ENCODE results near the gene TRNT1.

DNA sequence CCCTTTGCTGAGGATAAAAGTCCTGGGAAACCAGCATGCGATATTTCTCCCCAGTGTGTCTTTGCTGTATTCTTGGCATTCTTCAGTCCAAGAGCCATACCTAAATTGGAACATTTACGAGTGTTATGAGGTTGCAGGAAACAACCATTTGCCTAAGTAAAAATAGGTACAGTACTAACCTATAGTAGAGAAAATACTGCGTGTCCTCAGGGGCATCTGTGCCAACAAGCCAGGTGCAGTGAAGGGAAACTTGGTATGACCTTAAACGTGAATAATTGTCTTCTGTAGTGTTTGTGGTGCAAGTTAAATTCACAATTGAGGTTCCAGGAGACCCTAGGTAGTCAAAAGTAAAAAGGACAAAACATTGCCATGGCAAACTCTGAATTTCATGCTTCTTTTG, 28.8 kb upstream of the TRNT1 start:
- no peak for TF ChIP-seq POLR2A (IDR thresholded peaks at IDR 0.05)
- TF ChIP-seq, protein P1, sequence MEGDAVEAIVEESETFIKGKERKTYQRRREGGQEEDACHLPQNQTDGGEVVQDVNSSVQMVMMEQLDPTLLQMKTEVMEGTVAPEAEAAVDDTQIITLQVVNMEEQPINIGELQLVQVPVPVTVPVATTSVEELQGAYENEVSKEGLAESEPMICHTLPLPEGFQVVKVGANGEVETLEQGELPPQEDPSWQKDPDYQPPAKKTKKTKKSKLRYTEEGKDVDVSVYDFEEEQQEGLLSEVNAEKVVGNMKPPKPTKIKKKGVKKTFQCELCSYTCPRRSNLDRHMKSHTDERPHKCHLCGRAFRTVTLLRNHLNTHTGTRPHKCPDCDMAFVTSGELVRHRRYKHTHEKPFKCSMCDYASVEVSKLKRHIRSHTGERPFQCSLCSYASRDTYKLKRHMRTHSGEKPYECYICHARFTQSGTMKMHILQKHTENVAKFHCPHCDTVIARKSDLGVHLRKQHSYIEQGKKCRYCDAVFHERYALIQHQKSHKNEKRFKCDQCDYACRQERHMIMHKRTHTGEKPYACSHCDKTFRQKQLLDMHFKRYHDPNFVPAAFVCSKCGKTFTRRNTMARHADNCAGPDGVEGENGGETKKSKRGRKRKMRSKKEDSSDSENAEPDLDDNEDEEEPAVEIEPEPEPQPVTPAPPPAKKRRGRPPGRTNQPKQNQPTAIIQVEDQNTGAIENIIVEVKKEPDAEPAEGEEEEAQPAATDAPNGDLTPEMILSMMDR (IDR thresholded peaks at IDR 0.05) = no peak
